Fibroblast of lung (primary cell): ENCODE measurements around the gene RGS19. TPM values are rescaled to one million over a fixed set of nuclear protein-coding genes. Genes with fewer than 3 reads are reported as not detected.

ENCODE experiments used
- DNase-seq, 2 donors: peaks; one replicate each; pipeline versions ENCODE4 v3.0.0 to v3.0.0-alpha.2; 2010; ENCODE audit warnings: low read depth in 2 of 2
- H2AFZ ChIP-seq: 2 replicates; pipeline ENCODE4 v1.5.1; 2012; ENCODE audit warnings: low read length, control low read depth, inconsistent platforms
- H3K27ac ChIP-seq: 2 replicates; pipeline ENCODE4 v1.5.1; 2011; ENCODE audit warnings: low read length, control low read depth; ENCODE audit not compliant: insufficient read depth
- H3K27me3 ChIP-seq: 2 replicates; pipeline ENCODE4 v1.5.1; 2011; ENCODE audit warnings: mild to moderate bottlenecking, low read length; ENCODE audit not compliant: control insufficient read depth, insufficient read depth
- H3K36me3 ChIP-seq: 2 replicates; pipeline ENCODE4 v1.5.1; 2011; ENCODE audit warnings: low read length; ENCODE audit not compliant: control insufficient read depth, insufficient read depth
- H3K4me1 ChIP-seq: 2 replicates; pipeline ENCODE4 v1.5.1; 2011; ENCODE audit warnings: low read length; ENCODE audit not compliant: control insufficient read depth, insufficient read depth; ENCODE audit errors: extremely low read depth
- H3K4me2 ChIP-seq: 2 replicates; pipeline ENCODE4 v1.5.1; 2011; ENCODE audit warnings: low read length, control low read depth; ENCODE audit not compliant: insufficient read depth; ENCODE audit errors: extremely low read depth
- H3K4me3 ChIP-seq, 4 experiments: fragments of 200-600 bp in 1 of 4; sonication (generic) in 1 of 4; replicated peaks in 1 of 4; 2 replicates each; pipeline ENCODE4 v1.5.1; 2011 to 2016; ENCODE audit warnings: low read length in 4 of 4, low read depth in 3 of 4, mild to moderate bottlenecking in 3 of 4, control low read depth in 2 of 4, inconsistent platforms in 1 of 4, mixed read lengths in 1 of 4; ENCODE audit not compliant: insufficient read depth in 1 of 4; ENCODE audit errors: control extremely low read depth in 1 of 4
- H3K79me2 ChIP-seq: 2 replicates; pipeline ENCODE4 v1.5.1; 2012; ENCODE audit warnings: mild to moderate bottlenecking, low read length, inconsistent platforms; ENCODE audit not compliant: control insufficient read depth, insufficient read depth
- H3K9ac ChIP-seq: 2 replicates; pipeline ENCODE4 v1.5.1; 2011; ENCODE audit warnings: mild to moderate bottlenecking, low read length, control low read depth; ENCODE audit not compliant: insufficient read depth
- H3K9me3 ChIP-seq: 2 replicates; pipeline ENCODE4 v1.5.1; 2012; ENCODE audit warnings: low read depth, low read length; ENCODE audit not compliant: control insufficient read depth, insufficient read depth
- H4K20me1 ChIP-seq: 2 replicates; pipeline ENCODE4 v1.5.1; 2011; ENCODE audit warnings: low read length; ENCODE audit not compliant: control insufficient read depth, insufficient read depth; ENCODE audit errors: extremely low read depth
- CTCF ChIP-seq, 2 donors: IDR thresholded peaks in 1 of 2; conservative IDR thresholded peaks in 1 of 2; 1 replicate in 1 of 2; 2 replicates in 1 of 2; pipeline ENCODE4 v1.5.1; 2011 to 2012; ENCODE audit warnings: low read length in 2 of 2, control low read depth in 1 of 2, inconsistent platforms in 1 of 2, low read depth in 1 of 2, mild to moderate bottlenecking in 1 of 2
- EZH2 ChIP-seq: IDR thresholded peaks from 2 replicates; pipeline ENCODE4 v1.5.1; 2012; ENCODE audit warnings: low read length, control low read depth, mild to moderate bottlenecking; ENCODE audit errors: missing control alignments
- polyA plus RNA-seq, 2 donors: library from polyadenylated mRNA; depleted of rRNA in 1 of 2; stranded (reverse) in 1 of 2; unstranded in 1 of 2; fragments of >200 nt; gene quantifications; 2 replicates each; pipeline ENCODE4 v1.2.1, GENCODE V29; 2011 to 2012; ENCODE audit warnings: missing spikeins in 1 of 2
- total RNA-seq: library from RNA; depleted of rRNA; stranded (reverse); fragments of >200 nt; gene quantifications from 2 replicates; pipeline ENCODE4 v1.2.1, GENCODE V29; 2014

RGS19 gene
- total and polyA plus RNA-seq, 2 donors (not counting 1 experiment from before 2014, with no cell fraction given): 5.8 to 9.1 TPM

GRCh38 chr20:64093013-64093503 is 13.7 kb upstream of the RGS19 start:
- H3K9ac ChIP-seq: no peak overlapping the region
- DNase-seq: no peak
- TF ChIP-seq CTCF (conservative IDR thresholded peaks at IDR 0.05 in 1 of 2, IDR thresholded peaks at IDR 0.05 in 1 of 2; ENCODE audit: low read depth in 1 of 2, low read length in 2 of 2) (no peak), EZH2 (no peak)
- H3K4me3 ChIP-seq: no peak overlapping the region
- no peaks in the 10 kb centered on the region for H3K4me1 ChIP-seq
- H2AFZ ChIP-seq: no peak overlapping the region
- H3K9me3 ChIP-seq: no peaks in the 10 kb centered on the region
- H3K79me2 ChIP-seq: no peaks in the 10 kb centered on the region
- no peaks in the 10 kb centered on the region for H4K20me1 ChIP-seq
- no peaks in the 10 kb centered on the region for H3K36me3 ChIP-seq
- H3K4me2 ChIP-seq: no peak overlapping the region
- no peak overlapping the region for H3K27ac ChIP-seq
- no peaks in the 10 kb centered on the region for H3K27me3 ChIP-seq

- no peak for TF ChIP-seq CTCF (conservative IDR thresholded peaks at IDR 0.05 in 1 of 2, IDR thresholded peaks at IDR 0.05 in 1 of 2; ENCODE audit: low read depth in 1 of 2, low read length in 2 of 2)
- TF ChIP-seq EZH2: no peak
- H3K4me1 ChIP-seq: no peaks in the 10 kb centered on the region
Measured at GRCh38 chr20:64092258-64093012, 13.1 kb upstream of the RGS19 start.

GRCh38 chr20:64091770-64092169 is 12.5 kb upstream of the RGS19 start:
- H3K4me3 ChIP-seq: no peak overlapping the region
- TF ChIP-seq EZH2: no peak
- no peak for TF ChIP-seq CTCF (conservative IDR thresholded peaks at IDR 0.05 in 1 of 2, IDR thresholded peaks at IDR 0.05 in 1 of 2; ENCODE audit: low read depth in 1 of 2, low read length in 2 of 2)
- no peak overlapping the region for H2AFZ ChIP-seq
- no peak overlapping the region for H3K27ac ChIP-seq
- no peak for DNase-seq
- no peaks in the 10 kb centered on the region for H3K27me3 ChIP-seq
- no peaks in the 10 kb centered on the region for H3K79me2 ChIP-seq
- H4K20me1 ChIP-seq: no peaks in the 10 kb centered on the region
- no peak overlapping the region for H3K9ac ChIP-seq
- no peaks in the 10 kb centered on the region for H3K4me1 ChIP-seq
- H3K4me2 ChIP-seq: no peak overlapping the region
- H3K36me3 ChIP-seq: no peaks in the 10 kb centered on the region
- no peaks in the 10 kb centered on the region for H3K9me3 ChIP-seq

More at GRCh38 chr20:64092258-64093012, 13.1 kb upstream of the RGS19 start:
- Histone ChIP-seq H3K9ac (no peak overlapping the region), H3K36me3 (no peaks in the 10 kb centered on the region), H4K20me1 (no peaks in the 10 kb centered on the region), H2AFZ (no peak overlapping the region), H3K9me3 (no peaks in the 10 kb centered on the region), H3K27ac (no peak overlapping the region), H3K4me2 (no peak overlapping the region), H3K4me3 (no peak overlapping the region), H3K79me2 (no peaks in the 10 kb centered on the region), H3K27me3 (no peaks in the 10 kb centered on the region)
- no peak for DNase-seq
